ENCODE data around the gene MYH7B.

Gene MYH7B

DNA sequence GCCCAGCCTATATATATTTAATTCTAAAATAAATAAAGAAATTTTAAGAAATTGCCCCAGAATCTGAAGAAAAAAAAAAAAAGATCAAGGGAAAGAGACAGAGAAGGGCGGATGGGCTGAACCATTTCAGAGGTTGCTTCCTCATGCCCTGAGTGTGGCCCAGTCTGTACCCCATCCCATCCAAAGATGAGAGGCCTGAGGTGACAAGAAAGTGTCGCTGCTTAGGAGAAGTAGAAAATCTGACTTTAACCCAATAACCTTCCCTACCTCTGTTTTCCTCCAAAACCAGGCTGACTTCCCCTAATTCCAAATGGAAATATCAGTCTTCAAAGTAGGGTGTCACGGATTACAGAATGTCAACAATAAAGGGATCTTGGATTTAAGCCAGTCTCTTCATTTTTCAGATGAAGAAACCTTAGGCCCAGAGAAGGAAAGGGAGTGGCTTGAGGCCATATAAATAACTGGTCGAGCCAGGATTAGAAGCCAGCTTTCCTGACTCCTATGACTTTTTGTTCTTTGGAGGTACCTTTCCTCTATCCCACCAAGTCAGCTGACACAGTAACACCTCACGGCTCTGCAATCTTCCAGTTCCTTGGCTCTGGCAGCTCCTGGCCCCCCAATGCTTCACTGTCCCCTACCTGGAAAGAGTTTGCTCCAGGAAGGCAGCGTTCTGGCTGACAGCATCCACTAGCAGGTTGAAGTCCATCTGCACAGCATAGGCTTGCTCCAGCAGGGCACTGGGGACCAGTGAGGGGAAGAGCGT lies 10.2 kb upstream of the MYH7B start:
- DNase-seq, result no peak

DNA sequence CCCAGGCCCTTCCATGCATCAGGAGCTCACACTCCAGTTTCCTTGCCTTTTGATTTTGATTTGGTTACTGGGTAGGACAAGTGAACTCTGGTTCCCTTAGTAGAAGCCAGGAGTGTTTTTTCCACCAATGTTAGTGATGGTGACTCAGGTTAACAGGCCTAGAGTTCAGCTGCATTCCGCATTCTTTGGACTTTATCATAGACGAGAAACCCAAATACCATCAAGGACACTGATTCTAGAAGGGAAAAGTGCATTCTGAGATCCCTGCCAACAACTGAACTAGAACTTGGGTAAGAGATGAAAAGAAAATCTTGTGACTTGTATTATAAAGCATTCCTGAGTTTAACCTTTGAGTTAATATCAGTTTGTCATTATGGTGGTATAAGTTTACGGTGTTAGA lies 9.0 kb upstream of the MYH7B start:
- no peak for DNase-seq

DNA sequence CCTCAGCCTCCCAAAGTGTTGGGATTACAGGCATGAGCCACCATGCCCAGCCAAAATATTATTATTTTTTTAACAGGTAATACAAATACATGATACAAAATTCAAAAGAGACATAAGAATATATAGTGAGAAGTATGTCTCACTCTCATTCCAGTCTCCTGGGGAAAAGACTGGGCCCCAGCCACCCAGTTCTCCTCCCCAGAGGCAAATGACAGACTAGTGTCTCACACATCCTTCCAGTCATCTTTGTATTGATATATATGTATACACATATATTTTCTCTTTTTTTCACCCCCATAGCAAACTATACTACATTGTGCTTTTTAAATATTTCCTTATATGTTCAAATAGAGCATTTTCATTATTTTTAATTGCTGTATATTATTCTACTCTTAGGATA lies 8.3 kb upstream of the MYH7B start:
- DNase-seq, result no peak

DNA sequence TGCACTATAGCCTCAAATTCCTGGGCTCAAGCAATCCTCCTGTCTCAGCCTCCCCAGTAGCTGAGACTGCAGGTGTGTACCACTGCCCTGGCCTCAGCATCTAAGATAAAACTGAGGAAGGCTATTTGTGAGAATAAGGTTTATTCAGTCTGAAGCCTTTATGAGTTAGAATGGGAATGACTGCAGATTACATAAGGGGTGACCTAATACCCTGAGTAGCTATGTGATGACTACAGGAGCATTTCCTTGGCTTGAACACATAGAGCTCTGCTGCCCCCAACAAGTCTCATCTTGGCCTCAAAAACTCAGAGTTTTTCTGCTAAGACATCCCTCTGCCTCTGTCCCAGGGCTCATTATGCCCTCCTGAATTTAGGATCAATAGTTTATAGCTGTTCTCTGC lies 7.6 kb upstream of the MYH7B start:
- no peak for DNase-seq

DNA sequence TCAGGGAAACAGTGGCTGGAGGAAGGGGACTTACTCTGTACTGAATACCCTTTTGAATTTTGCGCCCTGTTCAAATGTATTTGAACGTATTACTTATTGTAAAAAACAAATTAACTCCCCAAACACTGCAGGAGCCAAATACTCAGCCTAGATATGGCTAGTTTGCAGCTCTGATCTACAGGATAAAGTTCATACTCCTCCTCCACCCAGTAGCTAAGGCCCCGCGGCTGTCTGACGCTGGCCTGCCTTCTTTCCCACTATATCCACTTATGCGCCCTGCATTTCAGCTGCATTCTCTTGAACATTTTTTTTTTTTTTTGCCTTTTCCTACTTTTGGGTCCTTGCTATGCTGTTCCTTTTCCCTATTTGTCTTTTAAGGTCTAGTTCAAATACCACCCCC lies 6.5 kb upstream of the MYH7B start:
- no peak for DNase-seq

DNA sequence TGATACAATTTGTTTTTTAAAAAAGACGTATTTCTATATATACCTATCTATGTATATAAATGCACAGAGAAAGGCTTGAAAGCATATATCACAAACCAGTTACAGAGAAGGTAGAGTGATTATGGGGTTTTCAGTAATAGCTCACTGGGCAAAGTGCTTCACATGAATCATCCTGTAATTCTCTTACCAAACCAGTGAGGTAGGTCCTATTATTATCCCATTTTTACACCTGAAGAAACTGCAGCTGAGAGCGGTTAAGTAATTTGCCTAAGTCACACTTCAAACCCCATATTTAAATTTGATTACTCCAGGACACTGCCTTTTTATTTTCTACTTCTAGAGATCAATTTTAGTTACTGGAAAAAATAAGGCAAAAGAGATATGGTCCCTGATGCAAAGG lies 4.4 kb upstream of the MYH7B start:
- no peak for DNase-seq

DNA sequence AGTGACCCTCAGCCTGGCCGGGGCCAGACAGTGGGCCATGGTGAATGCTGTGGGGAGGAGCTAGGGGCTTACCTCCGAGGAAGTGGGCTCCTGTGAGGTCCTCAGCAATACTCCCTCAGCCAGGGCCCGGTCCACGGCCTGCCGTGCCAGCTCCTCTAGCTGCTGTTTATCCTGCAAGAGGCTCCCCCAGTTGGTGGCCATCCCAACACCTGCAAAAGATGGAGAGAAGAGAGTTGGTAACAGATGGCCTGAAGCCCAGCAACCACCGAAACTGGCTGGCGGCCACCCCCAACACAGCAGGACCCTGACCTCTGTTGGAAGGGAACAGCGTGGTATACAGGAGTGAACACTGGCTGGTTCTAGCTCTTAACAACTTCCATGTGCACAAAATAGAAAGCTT lies 4.0 kb upstream of the MYH7B start:
- DNase-seq, result no peak

DNA sequence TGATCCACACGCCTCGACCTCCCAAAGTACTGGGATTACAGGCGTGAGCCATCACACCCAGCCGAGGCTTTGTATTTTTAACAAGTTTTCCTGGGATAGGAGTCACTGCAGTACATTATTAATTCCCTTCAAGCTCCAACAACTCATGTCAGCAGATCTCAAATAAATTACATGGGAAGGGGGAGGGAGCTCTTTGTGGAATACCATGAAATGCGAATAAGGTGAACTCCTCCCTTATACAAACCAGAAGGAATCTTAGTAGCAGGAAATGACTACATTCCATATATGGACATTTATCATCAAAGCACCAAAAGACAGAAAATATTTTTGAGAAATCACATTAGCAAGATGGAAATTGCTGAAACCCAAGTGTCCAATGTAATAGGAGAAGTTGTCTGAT lies 3.0 kb upstream of the MYH7B start:
- DNase-seq, result no peak

DNA sequence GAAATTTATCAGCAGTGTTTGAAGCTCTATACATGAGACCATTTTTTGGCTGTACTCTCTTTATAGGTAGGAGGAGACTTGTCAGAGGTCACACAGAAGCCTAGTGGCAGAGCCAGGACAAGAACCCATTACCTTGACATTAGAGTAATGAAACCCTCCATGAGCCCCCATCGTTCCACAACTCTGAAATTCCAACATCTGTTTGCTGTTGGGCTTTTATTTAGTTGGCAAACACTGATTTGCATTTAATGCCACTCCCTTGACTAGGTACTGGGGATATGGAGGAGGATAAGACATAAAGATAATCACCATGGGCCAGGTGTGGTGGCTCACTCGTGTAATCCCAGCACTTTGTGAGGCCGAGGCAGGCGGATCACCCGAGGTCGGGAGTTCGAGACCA lies 1.7 kb upstream of the MYH7B start:
- DNase-seq, result no peak

DNA sequence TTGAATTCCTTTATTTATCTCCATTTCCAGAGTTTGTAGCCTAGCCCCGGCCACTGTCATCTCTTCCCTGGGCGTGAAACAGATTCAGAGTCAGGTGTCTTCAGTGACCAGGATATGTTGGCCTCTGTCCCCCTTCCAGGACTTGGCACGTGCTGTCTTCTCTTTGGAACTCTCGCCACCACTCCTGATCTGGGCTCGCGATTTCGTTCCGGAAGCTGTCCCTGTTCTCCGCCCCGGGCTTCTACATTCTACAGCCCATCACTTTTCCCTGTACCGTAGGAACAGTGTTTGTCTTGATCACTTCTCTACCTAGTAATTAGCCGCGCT lies 801 bp upstream of the MYH7B start:
- DNase-seq, result peak; percentile 72

DNA sequence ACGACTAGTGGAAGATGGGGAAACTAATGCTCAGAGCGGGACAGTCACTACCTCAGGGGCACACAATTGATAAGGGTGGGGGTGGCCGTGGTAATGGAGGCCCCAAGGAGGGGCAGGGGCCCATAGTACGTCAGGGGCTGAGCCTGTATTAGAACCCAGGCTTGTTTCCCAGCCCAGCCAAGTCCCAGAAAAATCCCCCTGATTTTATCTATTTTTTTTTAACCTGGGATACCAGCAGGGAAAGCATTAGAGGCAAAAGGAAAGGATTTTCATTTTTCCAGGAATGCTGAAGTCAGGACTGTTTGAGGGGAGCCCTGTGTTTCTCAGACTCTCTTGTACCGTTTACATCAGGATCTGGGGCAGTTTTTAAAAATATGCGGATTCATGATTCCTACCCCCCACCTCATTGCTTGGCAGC lies 382 bp downstream of the MYH7B start:
- DNase-seq, result no peak

DNA sequence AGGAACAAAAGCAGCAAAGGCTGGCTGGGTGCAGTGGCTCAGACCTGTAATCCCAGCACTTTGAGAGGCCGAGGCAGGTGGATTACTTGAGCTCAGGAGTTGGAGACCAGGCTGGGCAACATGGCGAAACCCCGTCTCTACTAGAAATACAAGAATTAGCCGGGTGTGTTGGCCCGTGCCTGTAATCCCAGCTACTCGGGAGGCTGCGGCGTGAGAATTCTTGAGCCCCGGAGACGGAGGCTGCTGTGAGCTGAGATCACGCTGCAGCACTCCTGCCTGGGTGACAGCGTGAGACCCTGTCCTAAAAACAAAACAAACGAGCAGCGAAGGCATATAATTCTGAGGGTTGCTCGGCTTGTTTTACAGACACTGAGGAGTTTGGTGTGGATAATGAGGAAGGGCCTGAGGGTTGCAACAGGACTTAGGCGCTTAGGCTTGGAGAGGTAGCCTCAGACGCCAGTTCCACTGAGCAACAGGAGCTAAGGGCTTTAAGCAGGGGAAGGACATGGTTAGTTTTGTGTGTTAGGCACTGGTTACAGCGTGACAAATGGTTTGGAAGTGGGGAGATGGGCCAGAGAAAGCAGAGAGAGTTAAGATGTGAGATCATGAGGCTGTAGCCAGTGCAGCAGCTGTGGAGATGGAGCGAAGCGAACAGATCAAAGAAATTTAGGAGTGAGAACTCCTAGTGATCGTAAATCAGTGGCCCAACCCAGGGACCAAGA lies 1.2 kb downstream of the MYH7B start:
- DNase-seq, result no peak

DNA sequence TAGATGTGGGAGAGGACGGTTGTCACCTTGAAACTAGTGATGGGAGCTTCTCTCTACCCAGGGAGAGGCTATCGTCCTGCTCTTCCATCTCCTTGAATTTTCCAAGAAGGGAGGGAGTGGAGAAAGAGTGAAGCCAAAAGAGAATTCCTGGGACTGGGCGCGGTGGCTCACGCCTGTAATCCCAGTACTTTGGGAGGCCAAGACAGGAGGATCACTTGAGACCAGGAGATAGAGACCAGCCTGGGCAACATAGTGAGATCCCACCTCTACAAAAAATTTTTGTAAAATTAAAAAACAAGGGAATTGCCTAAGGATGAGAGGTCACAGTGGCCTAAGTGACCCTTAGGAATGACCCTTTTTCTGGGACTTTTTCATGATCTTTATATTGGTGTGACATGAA lies 8.8 kb downstream of the MYH7B start:
- no peak for DNase-seq

DNA sequence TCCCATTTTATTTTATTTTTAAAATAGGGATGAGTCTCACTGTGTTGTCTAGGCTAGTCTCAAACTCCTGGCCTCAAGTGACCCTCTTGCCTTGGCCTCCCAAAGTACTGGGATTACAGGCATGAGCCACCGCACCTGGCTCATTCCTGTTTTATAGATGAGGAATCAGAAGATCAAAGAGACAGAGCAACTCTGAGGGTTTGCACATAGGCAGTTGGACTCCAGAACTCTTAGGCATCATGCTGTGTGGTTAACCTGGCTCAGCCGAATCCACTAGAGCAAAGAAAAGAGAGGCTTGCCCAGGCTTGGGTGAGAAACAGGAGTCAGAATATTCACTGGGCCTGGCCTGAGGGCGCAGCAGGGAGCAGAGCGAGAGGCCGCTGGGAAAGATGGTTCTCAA lies 9.4 kb downstream of the MYH7B start:
- no peak for DNase-seq

DNA sequence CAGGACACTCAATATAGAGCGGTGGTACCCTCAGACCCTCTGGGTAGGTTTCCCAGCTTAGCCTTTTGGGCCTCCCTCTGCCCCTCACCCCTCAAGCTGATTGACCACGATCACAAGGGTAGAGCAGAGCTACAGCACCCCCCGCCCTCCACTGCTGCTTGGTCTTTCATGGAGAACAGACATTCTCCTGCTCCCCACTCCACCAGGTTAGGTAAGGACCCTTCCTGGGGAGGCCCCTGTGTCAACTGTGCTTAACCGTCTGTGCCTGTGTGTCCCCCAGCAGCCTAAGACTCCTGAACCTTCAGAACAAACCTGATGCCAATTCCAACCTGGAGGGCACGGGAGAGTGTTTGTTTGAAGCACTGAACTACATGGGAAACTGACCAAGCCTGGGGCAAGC lies 11.8 kb downstream of the MYH7B start:
- DNase-seq, result no peak

DNA sequence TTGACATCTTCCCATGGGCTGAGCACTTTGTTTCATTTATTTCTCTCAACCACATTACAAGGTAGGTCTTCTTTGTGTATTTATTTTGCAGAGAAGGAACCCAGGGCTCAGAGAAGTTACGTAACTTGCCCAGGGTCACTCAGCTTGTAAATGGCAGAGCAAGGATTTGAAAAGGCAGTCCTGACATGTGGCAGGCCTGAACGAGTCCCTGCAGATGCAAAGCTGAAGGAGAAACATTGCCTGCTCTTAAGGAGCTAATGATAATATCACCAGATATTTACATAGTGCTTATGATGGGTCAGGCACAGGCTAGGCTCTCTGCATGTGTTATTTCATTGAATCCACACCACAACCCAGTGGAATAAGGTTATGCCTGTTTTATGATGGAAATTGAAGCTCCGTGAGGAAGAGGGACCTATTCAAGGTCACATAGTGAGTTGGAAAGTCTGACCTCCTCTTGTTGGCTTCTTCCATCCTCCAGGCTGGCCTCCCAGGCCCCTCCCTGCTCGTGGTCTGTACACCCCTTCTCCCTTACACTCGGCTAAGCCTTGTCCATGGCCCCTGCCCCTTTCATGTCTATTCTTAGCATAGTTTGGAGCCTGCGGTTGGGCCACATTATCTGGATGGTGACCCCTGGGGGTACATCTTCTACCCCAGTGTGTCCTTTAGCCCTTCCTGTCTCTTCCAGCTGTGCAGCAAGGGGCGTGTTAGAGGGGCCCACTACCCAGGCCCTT lies 12.5 kb downstream of the MYH7B start:
- no peak for DNase-seq

DNA sequence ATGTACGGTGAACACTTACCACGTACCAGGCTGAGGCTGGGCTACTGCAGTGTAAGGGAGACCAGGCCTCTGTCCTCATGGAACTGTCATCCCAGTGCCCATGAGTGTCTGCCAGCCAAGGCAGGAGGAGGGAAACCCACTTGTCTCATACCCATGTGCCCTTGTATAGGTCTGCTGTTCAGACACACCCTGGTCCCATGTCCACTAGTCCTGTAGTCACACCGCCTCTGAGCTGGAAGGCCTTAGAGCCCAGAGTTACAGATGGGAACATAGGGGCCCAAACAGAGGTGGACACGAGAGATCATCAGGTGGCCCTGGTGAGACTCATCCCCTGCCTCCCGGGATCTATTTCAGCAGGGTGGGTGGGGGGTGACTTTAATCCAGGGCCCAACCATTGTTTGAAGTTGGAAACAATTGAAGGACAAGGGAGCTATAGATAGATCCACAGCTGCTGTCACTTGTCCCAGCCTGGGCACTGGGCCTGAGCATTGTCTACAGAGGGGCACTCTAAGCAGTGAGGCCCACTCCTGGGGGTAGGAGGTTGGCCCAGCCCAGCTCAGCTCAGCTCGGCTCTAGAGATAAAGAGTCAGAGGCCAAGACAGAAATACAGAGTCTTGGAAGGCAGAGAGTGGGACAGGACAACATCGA lies 14.6 kb downstream of the MYH7B start:
- DNase-seq, result no peak

DNA sequence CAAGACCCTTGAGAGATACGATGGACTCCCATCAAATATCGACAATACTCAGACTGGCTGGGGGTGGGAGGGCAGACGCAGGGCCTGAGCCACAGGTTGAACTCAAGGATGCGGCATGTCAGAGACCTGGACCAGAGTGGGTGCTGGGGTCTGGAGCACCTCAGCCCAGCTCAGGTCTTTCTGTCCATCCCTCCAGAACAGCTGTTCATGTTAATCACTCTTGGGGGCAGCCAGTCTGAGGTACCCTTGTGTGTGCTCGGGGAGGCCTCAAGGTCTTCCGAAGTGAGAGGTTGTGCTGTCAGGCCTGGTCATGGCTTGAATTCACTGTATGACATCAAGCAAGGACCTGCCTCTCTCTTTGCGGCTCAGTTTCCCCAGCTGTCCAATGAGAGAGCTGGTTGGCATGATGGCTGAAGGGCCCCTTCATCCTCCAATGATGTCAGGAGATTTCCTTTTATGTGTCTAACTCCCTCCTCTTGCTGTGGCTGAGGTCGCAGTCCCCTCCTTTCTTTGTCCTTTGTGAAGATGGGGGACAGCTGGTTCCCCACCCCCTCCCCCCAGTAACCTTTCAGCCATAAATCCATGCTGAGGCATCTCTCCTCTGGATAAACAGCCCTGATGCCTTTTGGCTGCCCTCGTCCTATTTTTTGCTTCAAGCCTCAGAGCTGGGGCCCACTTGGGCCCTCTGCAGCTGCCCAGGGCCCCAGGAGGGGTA lies 15.3 kb downstream of the MYH7B start:
- DNase-seq, result no peak

DNA sequence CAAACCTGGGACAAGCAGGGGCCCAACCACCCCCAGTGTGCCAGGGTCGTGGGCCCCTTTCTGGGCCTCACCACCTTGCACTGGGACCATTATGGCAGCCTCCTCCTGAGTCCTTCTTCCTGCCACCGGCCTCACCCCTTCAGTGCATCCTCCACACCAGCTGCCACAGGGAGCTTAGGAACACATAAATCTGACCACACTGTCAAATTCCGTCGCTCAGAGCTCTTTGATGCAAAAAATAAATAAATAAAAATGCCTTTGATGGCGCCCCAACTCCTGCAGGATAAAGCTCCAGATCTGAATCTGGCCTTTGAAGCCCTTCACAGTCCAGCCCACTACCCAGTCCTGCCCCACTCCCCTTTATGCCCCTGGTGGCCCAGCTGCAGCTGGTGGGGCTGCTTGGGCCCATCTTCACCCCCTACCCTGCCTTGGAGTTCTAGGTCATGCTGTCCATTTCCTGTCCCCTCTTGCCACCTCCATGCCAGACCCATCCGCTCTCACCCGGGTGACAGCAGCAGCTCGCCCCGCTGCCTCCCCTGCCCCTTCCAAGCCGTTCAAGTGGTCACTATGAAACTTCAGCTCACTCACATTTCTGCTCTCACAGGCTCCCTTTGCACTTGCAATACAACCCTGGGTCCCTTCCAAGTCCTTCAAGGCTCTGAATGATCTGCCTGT lies 16.0 kb downstream of the MYH7B start:
- DNase-seq, result no peak

DNA sequence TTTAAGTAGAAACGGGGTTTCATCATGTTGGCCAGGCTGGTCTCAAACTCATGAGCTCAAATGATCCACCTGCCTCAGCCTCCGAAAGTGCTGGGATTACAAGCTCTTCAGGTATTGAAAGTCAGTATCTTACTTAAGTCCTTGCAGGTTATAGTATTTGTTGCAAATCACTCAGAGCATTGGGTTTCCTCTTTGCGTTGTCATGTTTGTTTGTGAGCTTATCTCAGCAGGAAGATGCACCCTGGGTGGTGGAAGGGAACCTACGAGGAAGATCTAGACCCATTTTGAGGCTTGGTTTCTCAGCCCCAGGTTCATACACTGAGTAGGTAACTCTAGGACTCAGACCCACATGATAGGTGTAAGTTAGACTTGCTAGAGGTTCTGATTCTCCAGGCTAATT lies 18.6 kb downstream of the MYH7B start:
- no peak for DNase-seq

DNA sequence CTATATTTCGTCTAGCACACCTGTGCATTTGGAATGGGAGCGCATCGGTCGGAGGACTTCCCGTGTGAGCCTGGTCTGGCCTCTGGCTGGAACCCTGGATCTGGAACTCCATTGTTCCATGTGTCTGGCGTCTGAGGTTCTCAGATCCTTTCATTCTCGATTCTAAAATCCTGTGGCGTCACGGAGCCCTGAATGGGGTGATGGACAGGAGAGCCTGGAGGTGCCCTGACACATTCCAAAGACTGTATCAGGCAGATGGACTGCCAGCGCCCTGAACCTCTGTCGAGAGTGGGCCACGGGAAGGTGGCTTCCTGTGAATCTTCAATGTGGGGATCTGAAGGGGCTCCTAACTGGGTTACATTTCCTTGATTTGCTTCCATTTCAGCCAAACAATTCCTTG lies 20.6 kb downstream of the MYH7B start:
- DNase-seq, result no peak

DNA sequence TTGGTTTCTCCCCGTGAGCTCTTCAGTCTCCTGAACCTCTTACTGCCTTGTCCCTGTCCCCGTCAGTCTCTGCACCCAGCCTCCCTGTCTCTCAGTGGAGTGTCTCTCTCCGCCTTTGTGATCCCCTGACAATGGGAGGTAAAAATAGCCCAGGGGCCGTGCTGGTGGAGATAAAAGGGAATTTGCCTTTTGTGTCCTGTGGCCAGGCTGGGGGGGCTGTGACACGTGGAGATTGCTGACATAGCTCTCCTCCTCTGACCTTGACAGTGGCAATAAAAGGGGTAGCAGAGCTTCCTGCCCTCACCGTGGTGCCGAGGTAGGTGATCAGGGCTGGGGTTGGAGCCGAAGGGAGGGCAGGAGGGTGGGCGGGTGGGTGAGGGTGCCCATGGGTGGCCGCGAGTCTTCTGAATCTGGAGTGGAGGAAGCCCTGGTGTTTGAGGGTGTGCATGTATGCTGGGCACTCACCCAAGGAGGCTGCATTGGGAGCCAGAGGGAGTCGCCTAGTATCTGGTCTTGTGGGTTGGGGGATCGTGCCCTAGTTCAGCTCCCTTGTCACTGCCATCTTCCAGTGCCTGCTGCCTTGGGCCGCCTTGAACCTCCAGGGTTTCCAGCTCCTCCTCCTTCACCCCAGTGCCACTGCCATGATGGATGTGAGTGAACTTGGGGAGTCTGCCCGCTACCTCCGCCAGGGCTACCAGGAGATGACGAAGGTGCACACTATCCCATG lies 21.9 kb downstream of the MYH7B start:
- DNase-seq, result no peak

All from hematopoietic multipotent progenitor cell treated with erythropoietin and hydrocortisone succinate and interleukin-3 and kit ligand, for 6 days (in vitro differentiated cells).